ENCODE data around the gene GRM7.

GRM7 gene

DNA sequence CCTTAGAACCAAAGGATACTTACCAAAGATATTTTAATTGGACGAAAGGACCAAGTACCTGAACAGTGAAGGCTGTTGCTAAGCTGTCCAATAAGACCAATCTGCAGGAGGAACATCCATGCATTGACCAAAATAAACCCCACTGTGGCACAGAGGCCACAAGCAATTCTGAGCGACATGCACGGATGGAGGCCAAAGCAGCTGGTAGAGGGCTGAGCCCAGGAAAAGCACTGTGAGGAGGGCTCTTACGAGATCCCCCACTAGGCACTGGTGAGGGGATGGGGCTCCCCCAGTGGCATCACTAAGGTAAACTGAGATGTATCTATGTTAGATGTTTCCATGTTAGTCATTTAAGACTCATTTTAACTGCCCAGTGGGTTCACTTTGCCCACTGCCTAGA lies 920.5 kb downstream of the GRM7 start:
- no peak overlapping the region for H3K4me3 ChIP-seq (ENCODE audit: low read depth, low read length)
- TF ChIP-seq, protein P1, sequence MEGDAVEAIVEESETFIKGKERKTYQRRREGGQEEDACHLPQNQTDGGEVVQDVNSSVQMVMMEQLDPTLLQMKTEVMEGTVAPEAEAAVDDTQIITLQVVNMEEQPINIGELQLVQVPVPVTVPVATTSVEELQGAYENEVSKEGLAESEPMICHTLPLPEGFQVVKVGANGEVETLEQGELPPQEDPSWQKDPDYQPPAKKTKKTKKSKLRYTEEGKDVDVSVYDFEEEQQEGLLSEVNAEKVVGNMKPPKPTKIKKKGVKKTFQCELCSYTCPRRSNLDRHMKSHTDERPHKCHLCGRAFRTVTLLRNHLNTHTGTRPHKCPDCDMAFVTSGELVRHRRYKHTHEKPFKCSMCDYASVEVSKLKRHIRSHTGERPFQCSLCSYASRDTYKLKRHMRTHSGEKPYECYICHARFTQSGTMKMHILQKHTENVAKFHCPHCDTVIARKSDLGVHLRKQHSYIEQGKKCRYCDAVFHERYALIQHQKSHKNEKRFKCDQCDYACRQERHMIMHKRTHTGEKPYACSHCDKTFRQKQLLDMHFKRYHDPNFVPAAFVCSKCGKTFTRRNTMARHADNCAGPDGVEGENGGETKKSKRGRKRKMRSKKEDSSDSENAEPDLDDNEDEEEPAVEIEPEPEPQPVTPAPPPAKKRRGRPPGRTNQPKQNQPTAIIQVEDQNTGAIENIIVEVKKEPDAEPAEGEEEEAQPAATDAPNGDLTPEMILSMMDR (IDR thresholded peaks at IDR 0.05; ENCODE audit: control insufficient read depth, extremely low read depth, insufficient read depth), result no peak

GRCh38 chr3:7787871-7788828 lies 927.2 kb downstream of the GRM7 start:
- TF ChIP-seq, protein P1 (IDR thresholded peaks at IDR 0.05; ENCODE audit: control insufficient read depth, extremely low read depth, insufficient read depth), result peak; percentile 34
- no peak for DNase-seq (ENCODE audit: low read depth)
- H3K4me3 ChIP-seq (ENCODE audit: low read depth, low read length), result no peak overlapping the region

More for the DNA sequence above, 920.5 kb downstream of the GRM7 start:
- DNase-seq (ENCODE audit: low read depth), result no peak

- DNase-seq (ENCODE audit: low read depth), result no peak
- TF ChIP-seq, protein P1 (IDR thresholded peaks at IDR 0.05; ENCODE audit: control insufficient read depth, extremely low read depth, insufficient read depth), result no peak
- H3K4me3 ChIP-seq (ENCODE audit: low read depth, low read length), result no peak overlapping the region
Measured at GRCh38 chr3:7788881-7789280, 928.0 kb downstream of the GRM7 start.

DNA sequence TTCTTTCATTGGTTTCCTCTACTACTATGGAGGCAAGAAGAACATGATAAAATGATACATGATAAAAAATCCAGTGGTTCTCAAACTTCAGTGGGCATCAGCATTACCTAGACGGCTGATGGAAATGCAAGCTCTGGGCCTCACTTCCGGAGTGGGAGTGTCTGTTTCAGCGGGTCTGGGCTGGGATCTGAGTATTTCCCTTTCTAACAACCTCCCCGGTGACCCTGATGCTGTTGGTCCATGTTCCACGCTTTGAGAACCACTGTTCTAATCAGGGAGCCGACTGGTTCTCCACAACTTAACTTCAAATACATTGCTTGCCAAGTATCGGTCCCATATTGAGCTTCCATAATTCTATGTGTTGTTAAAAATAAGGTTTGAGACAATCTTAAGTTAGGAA lies 928.4 kb downstream of the GRM7 start:
- TF ChIP-seq, protein P1 (IDR thresholded peaks at IDR 0.05; ENCODE audit: control insufficient read depth, extremely low read depth, insufficient read depth), result no peak
- no peak for DNase-seq (ENCODE audit: low read depth)
- H3K4me3 ChIP-seq (ENCODE audit: low read depth, low read length), result no peak overlapping the region

DNA sequence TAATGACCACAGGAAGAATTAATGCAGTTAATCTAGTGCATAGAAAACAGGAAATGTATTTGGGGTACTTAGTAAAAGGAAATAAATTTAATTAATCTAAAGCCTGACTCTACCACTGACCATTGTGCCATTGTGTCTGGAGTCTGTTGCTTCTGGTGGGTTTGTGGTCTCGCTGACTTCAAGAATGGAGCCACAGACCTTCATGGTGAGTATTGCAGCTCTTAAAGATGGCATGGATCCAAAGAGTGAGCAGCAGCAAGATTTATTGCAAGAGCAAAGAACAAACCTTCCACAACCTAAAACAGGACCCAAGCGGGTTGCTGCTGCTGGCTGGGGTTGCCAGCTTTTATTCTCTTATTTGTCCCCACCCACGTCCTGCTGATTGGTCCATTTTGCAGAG lies 929.2 kb downstream of the GRM7 start:
- no peak overlapping the region for H3K4me3 ChIP-seq (ENCODE audit: low read depth, low read length)
- TF ChIP-seq, protein P1 (IDR thresholded peaks at IDR 0.05; ENCODE audit: control insufficient read depth, extremely low read depth, insufficient read depth), result no peak
- no peak for DNase-seq (ENCODE audit: low read depth)
